B cell (primary cell): ENCODE results near the gene C15orf40.

ENCODE experiments used
- CTCF ChIP-seq: fragments of 200-600 bp; IDR thresholded peaks from one replicate; pipeline ENCODE4 v1.8.0; 2022; ENCODE audit warnings: antibody characterized with exemption, mild to moderate bottlenecking
- EZH2 ChIP-seq: IDR thresholded peaks from 2 replicates; pipeline ENCODE4 v1.6.1; 2012; ENCODE audit warnings: borderline replicate concordance, low read depth, mild to moderate bottlenecking, moderate library complexity, low read length; ENCODE audit not compliant: insufficient read depth, poor library complexity, severe bottlenecking

- TF ChIP-seq CTCF (no peak), EZH2 (no peak)
These were observed 65.2 kb downstream of the C15orf40 start for GRCh38 chr15:82946155-82946701.
